Right renal cortex interstitium (tissue), 3 donors: Measurements from ENCODE around the gene DNPEP. TPM values are rescaled to one million over a fixed set of nuclear protein-coding genes. Genes with fewer than 3 reads are reported as not detected.
"Not testable (repeated sequence)": the region's sequence is repeated elsewhere in the genome, so short reads cannot be mapped to it uniquely, and the experiment has no call there.

ENCODE experiments used
- DNase-seq, 3 donors: peaks; one replicate each; pipeline ENCODE4 v3.0.0-alpha.2; 2013; ENCODE audit warnings: low read depth in 3 of 3, low spot score in 2 of 3
- polyA plus RNA-seq, 3 donors: library from polyadenylated mRNA; unstranded; fragments of 120-200 nt; gene quantifications; one replicate each; pipeline ENCODE4 v1.2.1, GENCODE V29; 2013; ENCODE audit not compliant: insufficient read length in 3 of 3

DNPEP gene
- polyA plus RNA-seq, 3 donors, result 48.3 to 54.7 (median 51.2) TPM

DNA sequence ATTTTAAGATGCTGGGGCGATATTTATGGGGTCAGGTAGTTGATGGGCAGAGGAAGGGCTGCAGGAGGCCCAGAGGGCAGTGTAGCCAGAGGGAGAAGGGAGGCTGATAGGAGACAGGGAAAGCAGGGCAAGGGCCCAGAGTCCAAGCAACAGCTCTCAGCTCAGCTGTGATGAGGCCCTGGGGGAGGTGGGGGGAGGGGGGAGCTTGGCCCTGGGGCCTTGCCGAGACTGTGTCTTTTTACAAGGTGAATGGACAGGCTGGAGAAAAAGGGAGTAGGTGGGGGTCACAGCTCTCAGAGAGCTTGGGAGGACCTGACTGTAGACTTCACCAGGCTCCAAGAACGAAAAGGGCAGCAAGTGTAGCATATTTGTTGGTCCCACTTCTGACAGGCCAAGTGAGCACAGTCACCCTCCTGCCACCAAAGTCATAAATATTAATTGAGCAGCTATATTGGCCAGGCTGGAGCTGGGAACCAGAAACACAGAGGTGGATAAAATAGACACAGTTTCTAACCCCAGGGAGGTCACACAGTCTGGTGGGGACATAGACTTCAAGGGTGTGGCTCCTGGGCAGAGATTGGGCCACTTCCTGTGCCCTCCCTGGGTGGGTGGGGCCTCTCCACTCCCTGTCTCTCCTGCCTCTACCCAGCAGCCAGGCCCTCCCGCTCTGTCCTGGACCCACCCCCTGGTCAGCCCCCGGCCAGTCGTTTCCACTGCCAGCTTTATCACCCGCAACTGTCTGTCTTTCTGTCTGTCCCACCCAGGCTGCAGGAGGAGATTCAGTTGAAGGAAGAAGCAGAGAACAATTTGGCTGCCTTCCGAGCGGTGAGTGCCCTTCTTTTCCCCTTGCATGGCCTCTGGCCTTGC, 31.9 kb upstream of the DNPEP start:
- DNase-seq, result no peak

GRCh38 chr2:219419012-219419324, 31.3 kb upstream of the DNPEP start:
- no peak for DNase-seq

DNA sequence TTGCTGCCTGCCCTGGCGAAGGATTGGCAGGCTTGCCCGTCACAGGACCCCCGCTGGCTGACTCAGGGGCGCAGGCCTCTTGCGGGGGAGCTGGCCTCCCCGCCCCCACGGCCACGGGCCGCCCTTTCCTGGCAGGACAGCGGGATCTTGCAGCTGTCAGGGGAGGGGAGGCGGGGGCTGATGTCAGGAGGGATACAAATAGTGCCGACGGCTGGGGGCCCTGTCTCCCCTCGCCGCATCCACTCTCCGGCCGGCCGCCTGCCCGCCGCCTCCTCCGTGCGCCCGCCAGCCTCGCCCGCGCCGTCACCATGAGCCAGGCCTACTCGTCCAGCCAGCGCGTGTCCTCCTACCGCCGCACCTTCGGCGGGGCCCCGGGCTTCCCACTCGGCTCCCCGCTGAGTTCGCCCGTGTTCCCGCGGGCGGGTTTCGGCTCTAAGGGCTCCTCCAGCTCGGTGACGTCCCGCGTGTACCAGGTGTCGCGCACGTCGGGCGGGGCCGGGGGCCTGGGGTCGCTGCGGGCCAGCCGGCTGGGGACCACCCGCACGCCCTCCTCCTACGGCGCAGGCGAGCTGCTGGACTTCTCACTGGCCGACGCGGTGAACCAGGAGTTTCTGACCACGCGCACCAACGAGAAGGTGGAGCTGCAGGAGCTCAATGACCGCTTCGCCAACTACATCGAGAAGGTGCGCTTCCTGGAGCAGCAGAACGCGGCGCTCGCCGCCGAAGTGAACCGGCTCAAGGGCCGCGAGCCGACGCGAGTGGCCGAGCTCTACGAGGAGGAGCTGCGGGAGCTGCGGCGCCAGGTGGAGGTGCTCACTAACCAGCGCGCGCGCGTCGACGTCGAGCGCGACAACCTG, 30.7 kb upstream of the DNPEP start, which contains the start of gene DES:
TSS of gene DES (plus strand) at position 223 of the 857 bp plus-strand sequence. CDS start at position 309, 86 bp downstream.
- no peak for DNase-seq

GRCh38 chr2:219417374-219417773, 29.7 kb upstream of the DNPEP start:
- DNase-seq, result no peak

- no peak for DNase-seq
These were observed 29.2 kb upstream of the DNPEP start for GRCh38 chr2:219416938-219417337.

- no peak for DNase-seq
These were observed 28.5 kb upstream of the DNPEP start for GRCh38 chr2:219416235-219416602.

DNA sequence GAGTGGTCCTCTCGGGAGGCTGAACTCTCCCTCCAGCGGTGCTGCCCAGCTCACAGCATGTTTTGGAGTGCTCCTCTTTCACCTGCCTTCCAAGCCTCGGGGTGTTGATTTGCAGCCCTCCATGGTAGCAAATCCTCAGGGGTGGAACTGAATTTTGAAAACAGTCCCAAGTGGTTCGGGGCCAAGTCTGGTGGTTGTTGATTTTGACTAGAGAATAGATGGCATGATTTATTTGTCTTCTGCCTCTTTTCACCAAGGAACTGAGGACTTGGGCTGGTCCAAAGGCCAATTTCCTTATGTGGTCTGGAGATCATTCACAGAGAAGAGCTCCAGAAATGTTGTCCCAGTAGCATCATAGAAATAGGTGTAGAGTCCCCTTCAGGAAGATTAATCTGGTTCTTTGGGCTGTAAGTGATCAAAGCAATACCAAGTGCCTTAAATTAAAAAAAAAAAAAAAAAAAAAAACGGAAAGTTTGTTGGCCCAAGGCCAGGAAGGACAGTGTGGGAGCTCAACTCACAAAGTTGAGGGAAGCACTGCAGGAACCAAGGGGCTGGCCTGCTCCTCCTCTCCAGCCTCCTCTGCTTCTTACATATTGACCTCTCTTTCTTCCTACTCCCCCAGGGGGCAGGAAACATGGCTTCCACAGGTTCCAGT, 28.0 kb upstream of the DNPEP start:
- DNase-seq, result no peak

DNA sequence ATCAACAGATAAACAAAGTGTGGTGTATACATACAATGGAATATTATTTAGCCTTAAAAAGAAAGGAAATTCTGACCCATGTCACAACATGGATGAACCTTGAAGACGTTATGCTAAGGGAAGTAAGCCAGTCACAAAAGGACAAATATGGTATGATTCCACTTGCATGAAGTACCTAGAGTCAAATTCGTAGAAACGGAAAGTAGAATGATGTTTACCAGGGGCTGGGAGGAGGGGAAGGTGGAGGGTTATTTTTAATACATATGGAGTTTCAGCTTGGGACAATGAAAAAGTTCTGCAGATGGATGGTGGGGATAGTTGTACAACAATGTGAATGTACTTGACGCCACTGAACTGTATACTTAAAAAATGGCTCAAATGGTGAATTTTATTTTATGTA, 27.1 kb upstream of the DNPEP start:
- no peak for DNase-seq

DNA sequence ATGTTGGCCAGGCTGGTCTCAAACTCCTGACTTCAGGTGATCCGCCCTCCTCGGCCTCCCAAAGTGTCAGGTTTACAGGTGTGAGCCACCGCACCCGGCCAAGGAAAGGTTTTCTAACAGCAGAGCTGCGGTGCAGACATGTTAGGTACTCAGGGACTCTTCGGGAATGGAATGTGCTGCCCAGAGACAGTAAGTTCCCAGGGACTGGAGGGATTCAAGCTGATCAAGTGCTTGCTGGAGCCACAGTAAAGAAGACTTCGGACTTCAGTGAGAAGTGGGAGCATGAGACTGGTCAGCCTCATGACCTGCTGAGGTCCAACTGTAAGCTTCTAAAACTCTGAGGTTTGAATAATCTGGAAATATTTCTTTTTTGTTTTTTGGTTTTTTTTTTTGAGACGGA, 22.7 kb upstream of the DNPEP start:
- DNase-seq, result no peak

DNA sequence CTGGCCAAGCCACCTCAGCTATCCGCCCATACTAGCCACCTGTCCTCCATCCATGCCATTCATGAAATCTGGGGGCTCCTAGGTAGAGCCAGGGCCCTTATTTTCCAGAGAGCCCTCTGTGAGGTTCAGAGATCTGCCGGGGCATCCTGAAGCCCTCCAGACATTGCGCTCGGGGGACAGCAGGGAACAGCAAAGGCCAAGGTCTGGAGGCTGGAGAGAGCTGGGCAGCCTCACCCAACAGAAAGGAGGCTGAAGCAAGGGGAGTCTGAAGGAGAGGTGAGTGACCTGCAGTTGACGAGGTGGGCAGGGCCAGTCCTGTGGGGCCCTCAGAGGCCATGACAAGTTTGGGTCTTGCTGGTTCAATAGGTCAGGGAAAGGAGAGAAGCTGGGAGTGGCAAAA, 21.9 kb upstream of the DNPEP start:
- no peak for DNase-seq

DNA sequence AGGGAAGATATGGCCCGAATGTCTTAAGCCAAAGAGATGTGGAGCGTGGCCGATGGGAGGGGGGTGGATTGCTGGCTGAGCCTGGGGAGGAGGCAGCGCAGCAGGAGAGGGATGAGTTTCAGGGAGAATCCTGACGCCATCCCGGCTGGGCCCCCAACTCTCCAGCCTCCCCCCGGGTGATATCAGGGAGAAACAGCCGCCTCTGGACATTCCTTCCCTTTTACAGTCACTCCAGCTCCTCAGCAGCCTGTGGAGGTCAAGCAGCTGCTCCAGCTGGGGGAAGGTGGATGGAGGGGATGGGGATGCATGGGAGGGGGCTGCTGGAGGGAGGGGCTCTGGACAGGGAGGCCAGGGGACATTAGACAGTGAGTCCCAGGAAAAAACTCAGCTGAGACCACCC, 20.9 kb upstream of the DNPEP start:
- no peak for DNase-seq

GRCh38 chr2:219408204-219408603, 20.5 kb upstream of the DNPEP start:
- no peak for DNase-seq

- not testable (repeated sequence) for DNase-seq
These were observed 19.6 kb upstream of the DNPEP start for GRCh38 chr2:219407343-219407742.

GRCh38 chr2:219406861-219407230, 19.1 kb upstream of the DNPEP start:
- no peak for DNase-seq

DNA sequence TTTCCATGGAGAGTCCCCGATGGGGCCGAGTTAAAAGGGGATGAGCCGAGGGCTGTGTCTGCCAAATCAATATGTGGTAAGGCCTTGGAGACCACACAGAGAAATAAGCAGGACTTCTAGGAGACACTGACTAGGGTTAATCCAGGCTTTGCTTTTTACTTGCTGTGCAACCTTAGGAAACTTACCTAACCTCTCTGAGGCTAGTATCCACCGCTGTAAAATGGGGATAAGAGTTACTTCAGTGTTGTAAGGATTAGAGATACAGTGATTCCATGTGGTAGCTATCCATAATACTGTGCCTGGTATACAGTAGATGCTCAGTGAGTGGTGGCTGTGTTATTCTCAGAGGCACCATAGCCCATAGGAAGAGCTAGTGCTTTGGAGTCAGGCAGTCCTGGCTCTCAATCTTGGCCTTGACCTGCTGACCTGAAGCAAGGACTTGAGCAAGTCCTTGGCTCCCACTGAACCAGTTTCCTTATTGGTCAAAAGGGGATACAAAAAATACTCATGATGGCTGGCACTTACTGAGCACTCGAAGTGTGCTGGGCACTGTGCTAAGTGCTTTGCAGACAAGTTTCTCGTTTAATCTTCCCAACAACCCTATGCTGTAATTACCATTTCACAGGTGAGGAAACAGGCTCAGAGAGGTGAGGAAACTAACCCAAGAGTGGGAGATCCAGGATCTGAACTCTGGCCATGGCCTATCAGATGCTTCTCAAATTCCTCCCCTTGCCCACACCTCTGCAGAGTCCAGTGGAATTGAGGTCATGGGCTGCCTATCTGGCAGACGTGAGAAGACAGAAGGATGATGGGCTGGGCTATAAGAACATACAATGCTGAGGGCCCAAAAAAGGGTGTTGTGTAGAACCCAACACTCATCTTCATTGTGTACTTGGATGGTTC, 18.5 kb upstream of the DNPEP start:
- no peak for DNase-seq

DNA sequence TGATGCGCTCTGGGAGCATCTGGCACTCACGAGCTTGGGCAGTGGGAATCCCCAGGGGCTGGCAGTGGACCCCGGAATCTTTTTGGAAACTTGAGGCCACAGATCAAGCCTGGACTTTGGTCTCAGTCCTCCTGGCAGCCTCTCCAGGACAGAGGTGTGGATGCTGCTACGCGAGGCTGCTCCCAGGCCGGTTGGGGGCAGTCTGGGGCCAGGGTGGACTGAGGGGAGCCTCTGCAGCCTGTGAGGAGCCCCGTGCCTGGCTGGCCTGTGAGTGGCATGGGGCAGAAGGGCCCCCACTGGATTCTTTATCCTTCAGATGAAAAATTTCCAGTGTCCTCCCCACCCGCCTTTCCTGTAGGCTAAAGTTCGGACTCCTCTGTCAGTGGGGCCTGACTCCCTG, 17.7 kb upstream of the DNPEP start:
- no peak for DNase-seq

DNA sequence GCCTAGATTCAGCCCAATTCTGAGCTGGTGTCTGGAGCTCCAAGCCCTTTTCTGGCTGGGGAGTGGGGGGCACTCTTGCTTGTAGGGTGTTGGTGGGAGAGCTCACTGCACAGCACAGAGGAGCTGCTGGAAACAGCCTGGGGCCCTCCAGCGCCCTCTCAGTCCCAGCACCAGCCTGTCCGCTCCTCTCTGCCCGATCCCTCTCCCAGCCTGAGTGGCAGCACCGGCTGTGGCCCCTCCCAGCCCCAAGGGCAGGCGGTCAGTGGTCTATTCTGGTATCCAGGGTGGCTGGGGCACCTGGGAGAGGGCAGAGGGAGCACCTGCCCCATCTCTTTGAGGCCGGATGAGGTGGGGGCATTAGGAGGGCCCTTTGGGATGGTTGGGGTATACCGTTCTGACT, 17.2 kb upstream of the DNPEP start:
- DNase-seq, result no peak

DNA sequence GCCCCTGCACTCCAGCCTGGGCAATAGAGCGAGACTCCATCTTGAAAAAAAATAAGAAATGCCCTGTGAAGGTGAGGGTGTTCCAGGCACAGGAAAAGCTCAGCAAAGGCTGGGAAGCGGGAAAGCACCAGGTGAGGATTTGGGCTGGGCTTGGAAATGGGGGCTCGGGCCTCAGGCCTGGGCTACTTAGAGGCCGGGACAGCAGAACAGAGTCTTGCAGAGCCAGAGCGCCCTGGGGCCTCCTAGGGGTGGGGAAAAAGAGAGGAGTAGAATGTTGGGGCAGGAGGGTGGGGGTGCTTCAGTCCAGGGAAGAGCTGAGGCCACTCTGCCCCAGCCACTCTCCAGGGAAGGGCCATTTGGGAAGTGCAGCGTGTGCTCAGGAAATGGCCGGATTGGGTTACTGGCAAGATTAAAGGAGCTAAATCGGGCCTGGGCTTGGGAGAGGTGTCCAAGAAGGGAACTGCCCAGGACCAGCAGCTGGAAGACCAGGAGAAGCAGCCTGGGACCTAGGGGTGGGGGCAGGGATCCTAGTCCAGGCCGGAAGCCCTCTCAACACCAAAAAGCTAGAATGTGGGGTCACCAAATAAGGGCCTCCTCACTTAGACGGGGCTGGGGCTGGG, 16.7 kb upstream of the DNPEP start:
- DNase-seq, result no peak

GRCh38 chr2:219403861-219404260, 16.1 kb upstream of the DNPEP start:
- DNase-seq, result no peak
